Left renal pelvis (tissue), 4 donors: Measurements from ENCODE around the gene ATG4A. TPM values are rescaled to one million over a fixed set of nuclear protein-coding genes. Genes with fewer than 3 reads are reported as not detected.
A peak's percentile ranks its signal among the peaks of the same experiment; 100 is the strongest.

ENCODE experiments used
- DNase-seq, 4 donors: peaks; one replicate each; pipeline ENCODE4 v3.0.0-alpha.2; 2013; ENCODE audit warnings: low read depth in 4 of 4, low spot score in 3 of 4
- polyA plus RNA-seq, 4 donors: library from polyadenylated mRNA; unstranded; fragments of 120-200 nt; gene quantifications; one replicate each; pipeline ENCODE4 v1.2.1, GENCODE V29; 2013; ENCODE audit not compliant: insufficient read length in 4 of 4

The ATG4A gene, protein sequence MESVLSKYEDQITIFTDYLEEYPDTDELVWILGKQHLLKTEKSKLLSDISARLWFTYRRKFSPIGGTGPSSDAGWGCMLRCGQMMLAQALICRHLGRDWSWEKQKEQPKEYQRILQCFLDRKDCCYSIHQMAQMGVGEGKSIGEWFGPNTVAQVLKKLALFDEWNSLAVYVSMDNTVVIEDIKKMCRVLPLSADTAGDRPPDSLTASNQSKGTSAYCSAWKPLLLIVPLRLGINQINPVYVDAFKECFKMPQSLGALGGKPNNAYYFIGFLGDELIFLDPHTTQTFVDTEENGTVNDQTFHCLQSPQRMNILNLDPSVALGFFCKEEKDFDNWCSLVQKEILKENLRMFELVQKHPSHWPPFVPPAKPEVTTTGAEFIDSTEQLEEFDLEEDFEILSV
- polyA plus RNA-seq = 10 to 100 TPM; 11.2 to 13.9 (median 13.1) TPM

DNA sequence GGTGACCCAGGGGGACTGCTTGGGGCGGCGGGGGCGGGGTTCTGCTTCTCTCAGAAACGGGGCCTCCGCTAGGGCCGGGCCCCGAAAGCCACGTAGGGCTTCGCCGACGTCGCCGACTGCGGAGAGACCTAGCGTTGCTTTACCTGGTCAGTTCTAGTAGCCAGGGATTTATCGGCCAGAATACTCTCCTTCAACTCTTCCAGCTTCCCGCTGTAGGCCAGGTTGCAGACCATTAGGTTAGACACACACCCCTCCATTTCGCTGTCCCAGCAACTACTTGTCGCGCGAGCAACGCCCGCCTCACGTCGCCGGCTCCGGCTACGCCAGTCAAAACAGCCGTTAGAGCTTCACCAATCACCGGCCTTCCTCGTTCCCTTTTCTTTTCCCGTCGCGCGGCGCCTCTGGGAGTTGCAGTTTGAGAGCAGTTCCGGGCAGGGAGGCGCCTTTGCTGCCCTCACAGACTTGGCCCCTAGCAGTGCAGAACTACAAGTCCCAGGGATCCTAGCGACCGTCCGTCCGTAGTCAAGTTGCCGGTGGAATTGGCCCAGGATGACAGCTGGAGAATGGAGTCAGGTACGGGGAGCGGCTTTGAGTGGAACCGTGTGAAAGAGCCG, at the start of gene ATG4A, which contains the start of gene PSMD10:
TSS of gene ATG4A (plus strand) at position 515 of the 614 bp plus-strand sequence. CDS start at position 564, 49 bp downstream.
TSS of gene PSMD10 (minus strand) at position 279 of the 614 bp plus-strand sequence. CDS start at position 257, 22 bp downstream.
- DNase-seq = peak; percentile 79 to 89 (median 84)

DNA sequence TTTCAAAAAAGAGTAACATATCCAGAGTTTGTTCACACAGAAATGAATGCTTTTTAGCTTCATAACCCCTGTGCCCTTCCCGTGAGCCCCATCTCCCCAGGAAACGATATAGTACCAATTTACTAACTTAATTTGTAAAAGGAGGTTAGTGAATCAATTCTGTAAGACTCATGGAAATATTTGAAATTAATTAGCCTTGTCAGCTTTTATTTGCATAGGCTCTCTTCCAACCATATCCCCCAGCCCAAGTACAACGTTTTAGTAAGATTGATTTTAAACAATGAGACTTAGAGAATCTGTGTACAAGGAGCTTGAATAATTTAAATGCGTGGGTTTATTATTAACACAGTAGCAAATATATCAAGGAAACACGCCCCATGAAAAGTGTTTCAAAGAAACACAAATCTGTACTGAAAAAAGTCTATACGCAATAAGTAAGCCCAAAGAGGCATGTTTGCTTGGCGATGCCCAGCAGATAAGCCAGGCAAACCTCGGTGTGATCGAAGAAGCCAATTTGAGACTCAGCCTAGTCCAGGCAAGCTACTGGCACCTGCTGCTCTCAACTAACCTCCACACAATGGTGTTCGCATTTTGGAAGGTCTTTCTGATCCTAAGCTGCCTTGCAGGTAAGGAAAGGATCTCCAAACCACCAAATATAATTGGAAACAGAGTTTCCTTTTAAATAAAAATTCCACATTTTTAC, 46.9 kb upstream of the ATG4A start, which contains the start of gene VSIG1:
TSS of gene VSIG1 (plus strand) at position 512 of the 703 bp plus-strand sequence. CDS start at position 578, 66 bp downstream.
- no peak for DNase-seq

DNA sequence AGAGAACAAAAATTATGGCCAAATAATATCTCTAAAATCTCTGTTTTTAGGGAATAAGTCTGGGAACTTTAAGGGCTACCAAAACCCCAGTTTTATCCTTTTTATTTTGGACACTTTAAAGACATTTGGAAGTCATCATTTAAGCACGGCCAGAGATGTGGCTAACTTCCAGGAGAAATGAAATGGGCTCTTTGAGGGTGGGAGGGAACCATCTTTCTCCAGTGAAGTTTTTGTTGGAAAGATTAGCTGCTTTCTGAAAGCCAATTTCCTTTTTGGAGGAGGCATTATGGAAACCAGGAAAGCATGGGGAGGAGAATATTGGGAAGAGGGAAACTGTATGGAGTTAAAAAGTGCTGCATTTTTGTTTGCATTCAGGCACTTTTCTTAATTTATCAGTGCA, 41.9 kb upstream of the ATG4A start:
- no peak for DNase-seq

DNA sequence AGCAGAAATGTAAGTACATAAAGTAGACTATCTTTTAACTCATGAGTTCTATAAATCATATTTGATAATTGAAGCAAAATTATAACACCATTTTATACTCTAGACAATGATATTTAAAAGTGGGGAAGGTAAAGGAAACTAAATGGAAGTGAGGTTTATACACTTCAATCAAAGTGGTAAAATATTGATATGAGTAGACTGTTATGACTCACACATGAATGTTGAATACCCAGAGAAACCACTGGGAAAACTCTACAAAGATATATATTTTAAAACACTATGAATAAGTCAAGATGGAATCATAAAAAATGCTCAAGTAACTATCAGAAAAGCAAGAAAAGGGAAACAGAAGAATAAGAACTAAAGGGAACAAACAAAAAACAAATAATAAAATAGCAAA, 38.4 kb upstream of the ATG4A start:
- DNase-seq = no peak

DNA sequence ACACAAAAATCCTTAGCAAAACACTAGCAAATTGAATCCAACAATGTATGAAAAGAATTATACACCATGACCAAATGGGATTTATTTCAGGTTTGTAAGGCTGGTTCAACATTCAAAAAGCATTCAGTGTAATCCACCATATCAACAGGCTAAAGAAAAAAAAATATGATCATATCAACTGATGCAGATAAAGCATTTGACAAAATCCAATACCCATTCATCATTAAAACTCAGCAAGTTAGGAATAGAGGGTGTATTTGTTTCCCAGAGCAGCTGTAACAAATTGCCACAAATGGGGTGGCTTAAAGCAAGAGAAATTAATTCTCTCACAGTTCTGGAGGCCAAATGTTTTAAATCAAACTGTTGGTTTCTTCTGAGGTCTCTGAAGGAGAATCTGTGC, 36.0 kb upstream of the ATG4A start:
- DNase-seq = no peak

DNA sequence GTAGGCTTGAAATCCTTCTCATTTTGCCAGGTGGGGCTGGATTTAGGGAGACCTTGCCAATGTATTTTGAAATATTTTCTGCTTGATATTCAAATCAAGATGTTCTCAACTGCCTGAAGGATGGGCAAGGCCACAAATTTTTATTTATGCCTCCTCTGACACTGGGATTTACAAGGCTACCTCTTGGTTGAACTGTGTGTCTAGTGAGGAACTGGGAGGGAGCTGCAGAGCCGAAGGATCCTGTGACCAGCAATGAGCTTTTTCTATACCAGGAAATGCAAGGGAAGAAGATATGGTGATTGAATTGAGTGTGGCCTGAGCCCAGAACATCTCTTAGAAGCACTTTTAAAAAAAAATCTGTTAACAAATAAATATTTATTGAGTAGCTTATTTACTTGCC, 31.8 kb upstream of the ATG4A start:
- no peak for DNase-seq

DNA sequence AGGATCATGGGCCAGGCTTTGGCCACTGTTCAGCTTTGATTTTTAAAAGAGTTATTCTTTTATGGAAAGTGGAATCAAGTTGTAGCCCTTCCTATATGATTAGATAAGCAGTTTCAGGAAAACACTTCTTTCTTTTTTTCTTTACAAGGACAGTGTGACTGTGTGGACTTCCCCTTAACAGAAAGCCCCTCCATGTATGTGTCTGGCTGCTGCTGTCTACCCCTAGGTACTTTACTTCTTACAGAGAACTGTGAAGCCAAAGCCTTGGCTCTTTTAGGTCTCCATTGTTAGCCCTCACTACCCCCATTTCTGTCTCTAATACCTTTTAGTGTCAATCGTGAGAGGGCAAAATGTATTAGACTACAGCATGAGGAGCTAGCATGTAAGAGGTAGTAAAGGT, 27.6 kb upstream of the ATG4A start:
- DNase-seq = no peak

DNA sequence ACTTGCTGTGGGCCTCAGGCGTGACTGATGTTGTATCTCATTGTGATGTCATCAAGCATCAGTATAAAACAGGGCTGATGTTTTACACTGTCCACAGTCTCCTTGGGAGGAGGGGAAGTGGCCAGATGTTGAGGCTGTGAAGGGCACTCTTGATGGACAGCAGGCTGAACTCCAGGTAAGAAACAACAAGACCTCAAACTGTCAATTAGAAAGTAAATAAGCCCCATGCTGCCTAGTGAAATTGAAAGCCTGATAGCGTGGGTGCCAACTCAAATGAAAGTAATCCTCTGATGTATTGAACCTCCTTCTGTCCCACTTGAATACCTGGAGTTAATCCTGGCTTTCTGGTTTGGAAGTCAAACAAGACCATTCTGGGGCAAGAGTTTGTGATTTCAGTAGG, 27.0 kb upstream of the ATG4A start:
- no peak for DNase-seq

DNA sequence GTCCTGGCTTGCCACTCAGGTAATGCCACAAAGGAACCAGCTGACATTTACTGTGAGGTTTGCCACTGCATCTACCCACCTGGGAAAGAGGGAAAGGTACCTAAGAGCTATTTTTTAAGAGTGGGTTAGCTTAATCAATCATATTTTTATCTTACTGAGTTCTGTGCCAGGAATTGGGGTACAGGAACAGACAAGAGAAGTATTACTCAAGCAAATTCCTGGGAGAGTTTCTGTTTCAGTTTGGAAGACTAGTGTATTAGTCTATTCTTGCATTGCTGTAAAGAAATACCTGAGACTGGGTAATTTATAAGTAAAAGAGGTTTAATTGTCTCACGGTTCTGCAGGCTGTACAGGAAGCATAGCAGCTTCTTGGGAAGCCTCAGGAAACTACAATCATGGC, 23.5 kb upstream of the ATG4A start:
- DNase-seq = no peak

DNA sequence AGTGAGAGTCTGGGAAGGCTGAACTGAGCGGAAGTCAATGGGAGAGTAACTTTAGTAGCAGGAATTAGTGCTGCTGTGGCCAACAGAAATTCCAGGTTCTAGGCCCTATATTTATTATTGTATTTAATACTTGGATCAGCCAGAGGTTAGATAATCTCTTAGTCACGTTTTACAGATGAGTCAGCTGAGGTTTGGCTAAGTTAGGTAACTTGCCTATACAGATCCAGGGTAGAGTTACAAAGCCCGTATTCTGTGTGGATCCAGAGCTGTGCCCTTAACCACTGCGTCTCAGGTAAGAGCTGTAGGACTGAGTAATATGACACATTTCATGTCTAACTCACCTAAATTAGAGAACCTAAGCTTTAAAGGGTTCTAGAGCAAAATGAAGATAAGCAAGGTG, 20.7 kb upstream of the ATG4A start:
- DNase-seq = no peak

DNA sequence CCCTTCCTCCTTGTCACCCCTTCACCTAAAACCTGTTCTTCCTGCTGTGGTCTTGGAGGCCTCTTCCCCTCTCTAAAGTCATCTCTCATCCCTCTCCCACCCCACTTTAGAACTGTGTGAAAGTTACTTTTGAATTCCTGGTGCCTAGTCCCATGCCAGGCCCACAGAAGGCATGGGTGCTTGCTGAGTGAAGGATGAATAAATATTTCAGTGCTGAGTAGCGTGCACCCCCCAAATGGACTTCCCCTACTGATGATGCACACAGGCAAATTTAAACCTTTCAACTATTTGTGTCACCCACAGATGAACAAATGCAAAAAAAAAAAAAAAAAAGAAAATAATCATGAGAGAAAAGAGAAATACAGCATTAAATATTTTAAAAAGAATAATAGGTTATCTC, 20.0 kb upstream of the ATG4A start:
- no peak for DNase-seq

DNA sequence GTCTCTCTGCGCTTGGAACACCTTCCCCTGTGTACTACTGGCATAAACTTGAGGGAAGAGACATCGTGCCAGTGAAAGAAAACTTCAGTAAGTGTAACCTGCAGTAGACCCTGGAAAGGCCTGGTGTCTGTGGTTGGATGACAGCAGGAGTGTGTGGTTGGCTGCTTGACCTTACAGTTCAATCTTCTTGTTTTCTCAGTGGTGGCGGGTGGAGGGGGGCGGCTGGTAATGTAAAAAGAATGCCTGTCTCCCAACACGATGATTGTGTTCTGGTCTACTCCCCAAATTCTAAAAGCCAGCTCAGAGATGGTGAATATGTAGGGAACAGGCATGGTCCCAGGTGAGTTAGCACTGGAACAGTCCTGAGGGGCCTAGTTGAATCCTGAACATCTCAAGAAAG, 18.8 kb upstream of the ATG4A start:
- DNase-seq = no peak

DNA sequence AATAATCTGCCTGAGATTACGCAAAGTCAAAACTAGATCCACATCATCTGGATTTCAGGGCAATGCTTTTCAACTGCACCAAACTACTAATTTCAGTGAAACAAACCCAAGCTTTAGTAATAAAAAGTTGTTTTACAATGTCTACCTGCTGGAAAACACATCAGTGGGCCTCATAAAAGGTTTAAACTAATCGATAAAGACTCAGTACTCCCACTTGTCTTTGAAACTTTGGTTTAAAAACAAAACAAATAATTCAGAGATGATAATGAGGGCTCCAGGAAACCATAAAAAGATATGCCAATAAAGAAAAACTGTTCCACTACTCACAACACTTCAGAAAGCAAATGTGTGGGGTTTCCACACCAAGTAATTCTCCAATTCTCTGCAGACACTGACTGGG, 10.5 kb upstream of the ATG4A start:
- DNase-seq = no peak

DNA sequence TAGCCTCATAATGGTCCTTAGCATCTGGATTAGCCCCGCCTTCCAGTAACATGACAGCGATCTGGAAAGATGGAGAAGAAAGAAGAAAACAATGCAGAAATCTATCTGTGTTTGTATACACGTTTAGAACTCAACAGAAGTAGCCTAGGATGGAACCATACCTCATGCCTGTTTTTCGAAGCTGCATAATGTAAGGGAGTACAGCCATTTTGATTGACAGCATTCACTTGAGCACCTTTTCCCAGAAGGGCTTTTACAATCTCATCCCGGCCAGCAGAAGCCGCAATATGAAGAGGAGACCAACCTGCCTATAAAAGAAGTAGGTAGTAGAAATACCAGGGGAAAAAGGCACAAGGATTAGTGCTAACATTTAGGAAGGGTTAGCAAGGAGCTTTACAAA, 3.8 kb upstream of the ATG4A start:
- no peak for DNase-seq

DNA sequence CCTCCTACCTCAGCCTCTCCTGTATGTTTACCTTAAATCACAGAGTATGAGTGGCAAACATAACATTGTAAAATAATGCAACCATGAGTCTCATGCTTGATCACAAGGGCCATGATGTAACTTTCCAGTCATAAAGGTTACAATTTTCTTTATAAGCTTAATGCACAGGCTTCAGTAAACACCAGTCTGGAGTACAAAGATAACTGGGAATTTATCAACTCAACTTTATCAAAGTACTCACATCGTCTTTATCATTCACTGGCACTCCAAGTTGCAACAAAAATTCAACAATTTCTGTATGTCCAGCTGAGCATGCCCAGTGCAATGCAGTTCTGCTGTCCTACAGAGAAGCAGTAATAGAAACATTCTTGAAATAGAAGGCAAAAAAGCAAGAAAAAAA, 3.1 kb upstream of the ATG4A start:
- no peak for DNase-seq

DNA sequence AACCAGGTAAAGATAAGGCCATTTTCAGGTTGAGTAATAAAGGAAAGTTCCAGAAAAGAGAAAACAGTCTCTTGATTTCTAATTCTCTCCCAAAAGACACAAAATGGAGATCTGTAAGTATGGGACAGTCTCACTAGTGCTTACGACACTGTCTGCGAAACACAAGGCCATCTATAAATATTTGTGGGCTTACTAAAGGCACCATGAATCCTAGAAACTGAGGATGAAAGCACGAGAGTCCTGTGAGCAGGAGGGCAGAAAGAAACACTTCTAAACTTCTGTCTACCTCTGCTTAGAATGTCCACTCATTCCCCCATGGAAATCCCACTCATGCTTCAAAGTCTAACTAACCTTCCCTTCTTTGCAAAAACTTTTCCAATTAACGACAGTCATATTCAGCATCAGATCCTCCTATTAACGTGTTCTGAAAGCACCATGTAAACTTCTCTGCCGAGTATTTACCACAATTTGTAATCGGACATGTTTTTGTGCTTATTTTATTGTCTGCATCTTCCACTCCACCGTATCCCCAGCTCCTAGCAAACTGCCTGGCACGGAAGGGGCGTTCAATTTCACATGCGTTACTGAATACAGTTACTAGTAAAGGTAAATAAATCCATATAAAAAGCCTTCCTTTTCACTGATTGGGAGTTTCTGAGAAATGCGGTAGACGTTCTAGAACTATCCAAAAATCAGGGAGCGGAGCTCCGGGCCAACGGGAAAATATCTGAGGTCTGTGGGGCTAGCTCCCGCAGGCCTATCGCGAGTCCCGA, 901 bp upstream of the ATG4A start:
- peak in 1 of 4 donors; percentile 1 for DNase-seq

DNA sequence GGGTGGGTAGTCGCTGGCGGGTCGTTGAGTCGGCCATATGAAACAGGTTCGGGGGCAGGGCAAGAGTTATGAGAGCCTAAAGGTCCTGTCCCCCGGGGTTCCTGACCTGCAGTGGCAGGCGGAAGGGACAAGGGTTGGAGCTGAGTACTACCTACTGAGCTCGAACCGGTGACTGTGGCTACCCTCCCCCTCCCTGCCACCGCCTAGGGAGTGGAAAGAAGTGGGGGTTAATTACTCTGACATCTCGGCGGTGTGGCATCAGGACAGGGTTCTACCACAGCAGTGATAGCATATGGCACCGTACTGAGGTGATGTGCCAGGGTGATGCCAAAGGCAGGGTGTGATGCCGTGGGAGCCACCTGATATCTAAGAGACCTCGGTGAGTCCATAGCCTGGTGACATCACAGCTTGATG, 307 bp downstream of the ATG4A start:
- DNase-seq = peak in 1 of 4 donors; percentile 0

DNA sequence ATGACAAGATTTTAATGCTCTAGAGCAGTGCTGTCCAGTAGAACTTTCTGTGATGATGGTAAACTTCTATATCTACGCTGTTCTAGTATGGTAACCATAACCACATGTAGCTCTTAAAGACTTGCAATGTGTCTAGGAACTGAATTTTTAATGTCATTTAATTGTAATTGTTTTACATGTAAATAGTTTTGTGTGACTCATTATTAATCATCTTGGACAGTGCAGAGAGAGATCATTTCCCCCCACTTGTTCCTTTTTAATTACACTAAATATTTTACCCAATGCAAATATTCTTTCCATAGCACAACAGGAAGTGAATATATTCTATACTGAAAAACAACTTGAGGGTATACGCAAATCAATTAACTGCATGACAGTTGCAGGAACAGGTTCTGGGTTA, 5.8 kb downstream of the ATG4A start:
- DNase-seq = no peak

DNA sequence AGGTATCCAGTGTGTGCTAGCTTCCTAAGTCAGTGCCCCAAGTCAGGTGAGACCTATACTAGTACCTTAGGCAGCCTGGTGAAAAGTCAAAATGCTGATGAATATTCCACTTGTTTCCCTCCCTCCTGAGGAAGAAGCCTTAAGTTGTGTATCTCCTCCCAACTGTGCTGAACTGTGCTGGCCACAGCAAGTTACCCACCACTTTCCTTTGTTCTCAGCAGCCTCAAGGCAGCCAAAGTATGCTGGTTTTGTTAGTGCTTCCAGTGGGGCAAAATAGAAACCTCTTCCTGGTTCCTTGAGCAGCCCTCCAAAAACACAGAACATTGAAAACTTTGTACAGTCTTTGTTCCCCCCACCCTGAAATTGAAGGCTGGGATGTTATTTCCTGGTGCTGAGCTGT, 13.9 kb downstream of the ATG4A start:
- no peak for DNase-seq

DNA sequence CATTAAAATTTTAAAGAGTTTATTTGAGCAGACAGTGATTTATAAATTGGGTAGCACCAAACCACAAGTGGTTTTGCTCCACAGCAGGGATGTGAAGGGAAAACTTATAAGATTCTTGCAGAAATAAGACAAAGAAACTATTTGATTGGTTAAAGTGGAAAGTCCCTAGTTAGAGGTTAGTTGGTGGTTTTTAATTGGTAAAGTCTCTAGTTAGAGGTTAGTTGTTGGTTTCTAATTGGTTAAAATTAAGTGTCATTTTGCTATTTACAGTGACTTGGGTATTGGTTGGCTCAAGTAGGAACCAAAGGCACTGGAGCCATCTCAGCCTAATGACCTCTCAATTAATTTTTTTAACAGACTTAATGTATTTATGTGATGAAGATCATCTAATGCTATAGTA, 23.0 kb downstream of the ATG4A start:
- DNase-seq = no peak

DNA sequence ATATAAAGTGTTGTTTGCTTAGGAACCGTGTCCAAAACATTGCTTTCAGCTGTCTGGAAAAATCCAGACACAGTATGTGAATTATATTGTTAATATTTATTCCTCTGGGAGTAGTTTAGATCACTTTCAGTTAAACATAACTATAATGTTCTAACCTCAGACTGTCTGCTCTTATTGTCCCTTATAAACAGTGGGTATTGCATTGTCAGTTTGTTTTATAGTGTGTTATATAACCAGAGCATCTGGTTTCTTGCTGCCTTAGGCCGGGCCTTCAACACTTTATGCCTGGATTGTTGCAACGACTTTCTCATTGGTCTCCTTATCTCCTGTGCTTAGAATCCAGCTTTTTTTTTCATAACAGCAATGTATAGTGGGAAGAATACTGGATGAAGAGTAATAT, 26.4 kb downstream of the ATG4A start:
- peak in 1 of 4 donors; percentile 2 for DNase-seq
